ENCODE results near the gene PGGT1B. TPM values are rescaled to one million over a fixed set of nuclear protein-coding genes. Genes with fewer than 3 reads are reported as not detected.

PGGT1B gene
- total and polyA plus RNA-seq, 2 donors (not counting 1 experiment from before 2014, with no cell fraction given): 3.8 to 63.4 TPM

DNA sequence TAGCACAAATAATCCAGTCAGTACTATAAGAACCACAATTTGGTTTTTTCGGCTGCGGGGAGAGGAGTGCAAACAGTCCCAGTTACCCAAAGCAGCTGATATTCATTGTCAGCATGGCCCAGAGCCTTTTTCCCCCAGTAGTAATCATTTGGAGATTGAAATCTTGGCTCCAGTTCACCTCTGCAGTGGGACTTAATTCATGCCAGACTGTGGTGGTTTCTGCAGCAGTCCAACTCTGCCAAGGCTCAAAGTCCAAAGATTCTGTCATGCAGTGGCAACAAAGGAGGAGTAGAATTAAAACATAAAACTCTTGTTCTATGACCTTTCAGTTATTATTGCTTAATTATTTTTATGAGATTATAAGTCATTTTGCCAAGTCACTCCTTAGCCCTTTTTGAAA lies 68.0 kb downstream of the PGGT1B start:
- no peak overlapping the region for H2AFZ ChIP-seq (ENCODE audit: insufficient read depth, low read depth, low read length, poor library complexity, severe bottlenecking)
- H3K4me2 ChIP-seq (replicated peaks; ENCODE audit: low read depth, low read length, poor library complexity, severe bottlenecking): no peak overlapping the region
- H3K27ac Mint-ChIP-seq: no peak overlapping the region
- H3K4me3 ChIP-seq (ENCODE audit: control extremely low read depth in 1 of 5, extremely low read depth in 1 of 5, insufficient read depth in 1 of 5, low read depth in 2 of 5, low read length in 4 of 5): no peak overlapping the region
- POLR2A ChIA-PET: no interaction called here
- 100% methylated on average over 2 of the region's 2 CpGs for WGBS (ENCODE audit: insufficient coverage)
- no peak overlapping the region for H3K9ac ChIP-seq (ENCODE audit: low read length)
- peaks cover 7% of the 10 kb centered on the region for H3K27me3 Mint-ChIP-seq
- CTCF ChIA-PET: interaction anchor here (0.5 kb wide), 1 partner anchor 638 kb away, joined by 4 read pairs; no protein-coding TSS in a partner anchor
- TF ChIP-seq, protein P1, sequence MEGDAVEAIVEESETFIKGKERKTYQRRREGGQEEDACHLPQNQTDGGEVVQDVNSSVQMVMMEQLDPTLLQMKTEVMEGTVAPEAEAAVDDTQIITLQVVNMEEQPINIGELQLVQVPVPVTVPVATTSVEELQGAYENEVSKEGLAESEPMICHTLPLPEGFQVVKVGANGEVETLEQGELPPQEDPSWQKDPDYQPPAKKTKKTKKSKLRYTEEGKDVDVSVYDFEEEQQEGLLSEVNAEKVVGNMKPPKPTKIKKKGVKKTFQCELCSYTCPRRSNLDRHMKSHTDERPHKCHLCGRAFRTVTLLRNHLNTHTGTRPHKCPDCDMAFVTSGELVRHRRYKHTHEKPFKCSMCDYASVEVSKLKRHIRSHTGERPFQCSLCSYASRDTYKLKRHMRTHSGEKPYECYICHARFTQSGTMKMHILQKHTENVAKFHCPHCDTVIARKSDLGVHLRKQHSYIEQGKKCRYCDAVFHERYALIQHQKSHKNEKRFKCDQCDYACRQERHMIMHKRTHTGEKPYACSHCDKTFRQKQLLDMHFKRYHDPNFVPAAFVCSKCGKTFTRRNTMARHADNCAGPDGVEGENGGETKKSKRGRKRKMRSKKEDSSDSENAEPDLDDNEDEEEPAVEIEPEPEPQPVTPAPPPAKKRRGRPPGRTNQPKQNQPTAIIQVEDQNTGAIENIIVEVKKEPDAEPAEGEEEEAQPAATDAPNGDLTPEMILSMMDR (IDR thresholded peaks at IDR 0.05): no peak
- no peak for TF ChIP-seq EZH2 (IDR thresholded peaks at IDR 0.05; ENCODE audit: borderline replicate concordance, insufficient read depth, low read depth, low read length, poor library complexity, severe bottlenecking)
- H3K4me1 Mint-ChIP-seq: no peaks in the 10 kb centered on the region
- no peaks in the 10 kb centered on the region for H3K9me3 Mint-ChIP-seq (ENCODE audit: insufficient read depth)
- DNase-seq: no peak
- H4K20me1 ChIP-seq (ENCODE audit: control insufficient read depth, insufficient read depth, low read length, poor library complexity, severe bottlenecking): no peaks in the 10 kb centered on the region
- ATAC-seq (ENCODE audit: low read depth): no peak
- H3K4me1 ChIP-seq (ENCODE audit: control insufficient read depth in 2 of 2, insufficient read depth in 2 of 2, low read length in 2 of 2): no peaks in the 10 kb centered on the region
- H3K36me3 ChIP-seq (replicated peaks in 1 of 2; ENCODE audit: control extremely low read depth in 1 of 2, control insufficient read depth in 1 of 2, extremely low read depth in 1 of 2, insufficient read depth in 2 of 2, low read length in 1 of 2): no peaks in the 10 kb centered on the region
- H3K9me3 ChIP-seq (ENCODE audit: control extremely low read depth in 1 of 3, control insufficient read depth in 2 of 3, insufficient read depth in 1 of 3, low read length in 2 of 3): no peaks in the 10 kb centered on the region
- no peak overlapping the region for H3K27ac ChIP-seq (ENCODE audit: low read length in 2 of 2)
- intact Hi-C loops (cut with micrococcal nuclease): no loop called here
- H3K4me3 Mint-ChIP-seq: no peak overlapping the region
- H3K27me3 ChIP-seq (replicated peaks in 1 of 4; ENCODE audit: control extremely low read depth in 1 of 4, control insufficient read depth in 3 of 4, insufficient read depth in 4 of 4, low read length in 3 of 4): no peaks in the 10 kb centered on the region
- no peaks in the 10 kb centered on the region for H3K79me2 ChIP-seq (ENCODE audit: control insufficient read depth, insufficient read depth, low read length)

DNA sequence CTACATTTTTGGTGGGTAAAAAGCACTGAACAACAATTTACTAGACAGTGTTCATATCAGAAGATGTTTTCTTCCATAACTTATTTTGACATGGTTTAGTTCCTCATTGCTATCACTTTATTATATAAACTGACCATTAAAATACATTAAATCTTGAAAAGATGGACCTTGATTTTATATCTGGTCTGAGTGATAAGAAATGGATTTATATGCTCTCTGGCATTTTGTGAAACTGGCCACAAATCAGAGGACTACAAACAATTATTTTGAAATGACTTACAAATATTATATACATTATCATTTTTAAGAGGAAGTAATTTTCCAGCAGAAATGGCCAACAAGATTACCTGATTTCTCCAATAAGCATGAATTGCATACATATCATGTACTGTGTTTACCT lies 69.4 kb downstream of the PGGT1B start:
- Histone ChIP-seq H3K79me2 (ENCODE audit: control insufficient read depth, insufficient read depth, low read length) (no peaks in the 10 kb centered on the region), H3K9me3 (ENCODE audit: control extremely low read depth in 1 of 3, control insufficient read depth in 2 of 3, insufficient read depth in 1 of 3, low read length in 2 of 3) (no peaks in the 10 kb centered on the region), H4K20me1 (ENCODE audit: control insufficient read depth, insufficient read depth, low read length, poor library complexity, severe bottlenecking) (no peaks in the 10 kb centered on the region), H3K4me1 (ENCODE audit: control insufficient read depth in 2 of 2, insufficient read depth in 2 of 2, low read length in 2 of 2) (no peaks in the 10 kb centered on the region), H3K27me3 (replicated peaks in 1 of 4; ENCODE audit: control extremely low read depth in 1 of 4, control insufficient read depth in 3 of 4, insufficient read depth in 4 of 4, low read length in 3 of 4) (no peaks in the 10 kb centered on the region), H3K4me2 (replicated peaks; ENCODE audit: low read depth, low read length, poor library complexity, severe bottlenecking) (no peak overlapping the region), H3K36me3 (replicated peaks in 1 of 2; ENCODE audit: control extremely low read depth in 1 of 2, control insufficient read depth in 1 of 2, extremely low read depth in 1 of 2, insufficient read depth in 2 of 2, low read length in 1 of 2) (no peaks in the 10 kb centered on the region), H3K27ac (ENCODE audit: low read length in 2 of 2) (no peak overlapping the region), H3K9ac (ENCODE audit: low read length) (no peak overlapping the region), H2AFZ (ENCODE audit: insufficient read depth, low read depth, low read length, poor library complexity, severe bottlenecking) (no peak overlapping the region), H3K4me3 (ENCODE audit: control extremely low read depth in 1 of 5, extremely low read depth in 1 of 5, insufficient read depth in 1 of 5, low read depth in 2 of 5, low read length in 4 of 5) (no peak overlapping the region)
- peaks cover 10% of the 10 kb centered on the region for H3K27me3 Mint-ChIP-seq
- intact Hi-C loops (cut with micrococcal nuclease): no loop called here
- H3K27ac Mint-ChIP-seq: no peak overlapping the region
- H3K4me3 Mint-ChIP-seq: no peak overlapping the region
- H3K9me3 Mint-ChIP-seq (ENCODE audit: insufficient read depth): no peaks in the 10 kb centered on the region
- CTCF ChIA-PET: no interaction called here
- no peak for DNase-seq
- POLR2A ChIA-PET: no interaction called here
- no peak for TF ChIP-seq EZH2 (IDR thresholded peaks at IDR 0.05; ENCODE audit: borderline replicate concordance, insufficient read depth, low read depth, low read length, poor library complexity, severe bottlenecking)
- TF ChIP-seq, protein P1 (IDR thresholded peaks at IDR 0.05): no peak
- no peaks in the 10 kb centered on the region for H3K4me1 Mint-ChIP-seq
- no peak for ATAC-seq (ENCODE audit: low read depth)

Measured in B cell (primary cell).